Esophagus muscularis mucosa (tissue), 3 donors: ENCODE data around the gene CSNK1G1.

Experiments
- POLR2AphosphoS5 ChIP-seq, 2 donors: sonication (generic); formaldehyde crosslinking; IDR thresholded peaks; one replicate each; pipeline ENCODE4 v1.6.1; 2017; ENCODE audit warnings: antibody characterized with exemption in 2 of 2
- TF ChIP-seq, protein P1 (sequence below), 3 experiments: fragments of 200-600 bp in 2 of 3; fragments of 450-650 bp in 1 of 3; sonication (generic) in 2 of 3; IDR thresholded peaks; one replicate each; pipeline ENCODE4 v1.5.1; 2017 to 2019; ENCODE audit warnings: antibody characterized with exemption in 3 of 3, mild to moderate bottlenecking in 2 of 3, moderate library complexity in 1 of 3

DNA sequence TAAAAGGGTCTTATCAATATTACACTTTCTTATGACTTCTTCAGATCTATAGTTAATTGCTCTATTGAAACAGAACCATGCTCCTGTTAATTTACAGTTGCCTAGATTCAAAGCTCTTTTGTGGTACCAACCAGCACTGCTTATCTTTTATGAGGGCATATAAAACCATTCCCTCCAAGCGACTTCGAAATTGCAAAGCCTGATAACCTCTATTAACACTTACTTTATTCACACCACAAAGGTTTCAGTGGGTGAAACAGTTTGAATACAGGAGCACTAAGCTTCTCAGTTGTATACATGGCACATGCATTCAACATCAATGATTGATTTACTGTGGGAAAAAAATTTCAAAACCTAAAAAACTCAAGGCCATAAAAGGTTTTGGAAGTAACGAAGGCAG, 118.3 kb downstream of the CSNK1G1 start:
- TF ChIP-seq, protein P1, sequence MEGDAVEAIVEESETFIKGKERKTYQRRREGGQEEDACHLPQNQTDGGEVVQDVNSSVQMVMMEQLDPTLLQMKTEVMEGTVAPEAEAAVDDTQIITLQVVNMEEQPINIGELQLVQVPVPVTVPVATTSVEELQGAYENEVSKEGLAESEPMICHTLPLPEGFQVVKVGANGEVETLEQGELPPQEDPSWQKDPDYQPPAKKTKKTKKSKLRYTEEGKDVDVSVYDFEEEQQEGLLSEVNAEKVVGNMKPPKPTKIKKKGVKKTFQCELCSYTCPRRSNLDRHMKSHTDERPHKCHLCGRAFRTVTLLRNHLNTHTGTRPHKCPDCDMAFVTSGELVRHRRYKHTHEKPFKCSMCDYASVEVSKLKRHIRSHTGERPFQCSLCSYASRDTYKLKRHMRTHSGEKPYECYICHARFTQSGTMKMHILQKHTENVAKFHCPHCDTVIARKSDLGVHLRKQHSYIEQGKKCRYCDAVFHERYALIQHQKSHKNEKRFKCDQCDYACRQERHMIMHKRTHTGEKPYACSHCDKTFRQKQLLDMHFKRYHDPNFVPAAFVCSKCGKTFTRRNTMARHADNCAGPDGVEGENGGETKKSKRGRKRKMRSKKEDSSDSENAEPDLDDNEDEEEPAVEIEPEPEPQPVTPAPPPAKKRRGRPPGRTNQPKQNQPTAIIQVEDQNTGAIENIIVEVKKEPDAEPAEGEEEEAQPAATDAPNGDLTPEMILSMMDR (IDR thresholded peaks at IDR 0.05) = no peak
- no peak for TF ChIP-seq POLR2AphosphoS5 (IDR thresholded peaks at IDR 0.05)
